HEK293T (cell line): Measurements from ENCODE around the gene PDE4B.

ENCODE experiments used
- CTCF ChIA-PET: fragments of 350-600 bp; formaldehyde crosslinking; extraction: SDS; loops from one replicate; lab custom pipeline; 2021; ENCODE audit warnings: antibody characterized with exemption, inconsistent platforms; lab: Yijun Ruan, JAX
- POLR2A ChIA-PET: fragments of 350-600 bp; formaldehyde crosslinking; extraction: SDS; loops from one replicate; lab custom pipeline; 2020; ENCODE audit warnings: antibody characterized with exemption, inconsistent platforms; lab: Yijun Ruan, JAX
- DNase-seq: peaks from one replicate; pipeline ENCODE4 v3.0.0; 2012; ENCODE audit warnings: mixed read lengths; ENCODE audit errors: extremely low spot score
- ARNT ChIP-seq: fragments of 450-650 bp; IDR thresholded peaks from 2 replicates; pipeline ENCODE4 v1.6.1; 2017; ENCODE audit warnings: mild to moderate bottlenecking
- BHLHE40 ChIP-seq: fragments of 450-650 bp; IDR thresholded peaks from 2 replicates; pipeline ENCODE4 v1.6.1; 2016; ENCODE audit warnings: mild to moderate bottlenecking, moderate library complexity, borderline replicate concordance
- CTBP1 ChIP-seq: fragments of 450-650 bp; IDR thresholded peaks from 2 replicates; pipeline ENCODE4 v1.6.1; 2016; ENCODE audit warnings: borderline replicate concordance
- ELF4 ChIP-seq: fragments of 450-650 bp; IDR thresholded peaks from 2 replicates; pipeline ENCODE4 v1.6.1; 2017; ENCODE audit warnings: antibody characterized with exemption
- FOXA1 ChIP-seq: fragments of 450-650 bp; IDR thresholded peaks from 2 replicates; pipeline ENCODE4 v1.6.1; 2016; ENCODE audit warnings: mild to moderate bottlenecking
- FOXK2 ChIP-seq: fragments of 450-650 bp; IDR thresholded peaks from 2 replicates; pipeline ENCODE4 v1.6.1; 2016; ENCODE audit warnings: mild to moderate bottlenecking
- FOXM1 ChIP-seq: fragments of 450-650 bp; IDR thresholded peaks from 2 replicates; pipeline ENCODE4 v1.6.1; 2017; ENCODE audit warnings: mild to moderate bottlenecking, borderline replicate concordance
- HDGF ChIP-seq: fragments of 450-650 bp; IDR thresholded peaks from 2 replicates; pipeline ENCODE4 v1.6.1; 2017; ENCODE audit warnings: antibody characterized with exemption, borderline replicate concordance
- L3MBTL2 ChIP-seq: fragments of 450-650 bp; conservative IDR thresholded peaks from 2 replicates; pipeline ENCODE4 v1.6.1; 2016; ENCODE audit warnings: mild to moderate bottlenecking
- LEF1 ChIP-seq: fragments of 450-650 bp; IDR thresholded peaks from 2 replicates; pipeline ENCODE4 v1.6.1; 2017; ENCODE audit warnings: mild to moderate bottlenecking, borderline replicate concordance
- NFRKB ChIP-seq: fragments of 450-650 bp; IDR thresholded peaks from 2 replicates; pipeline ENCODE4 v1.6.1; 2016; ENCODE audit warnings: mild to moderate bottlenecking, moderate library complexity
- PKNOX1 ChIP-seq: fragments of 450-650 bp; IDR thresholded peaks from 2 replicates; pipeline ENCODE4 v1.6.1; 2016
- SP1 ChIP-seq: fragments of 450-650 bp; IDR thresholded peaks from 2 replicates; pipeline ENCODE4 v1.6.1; 2017
- SUZ12 ChIP-seq: fragments of 450-650 bp; IDR thresholded peaks from 2 replicates; pipeline ENCODE4 v1.6.1; 2016; ENCODE audit warnings: mild to moderate bottlenecking
- TARDBP ChIP-seq: fragments of 450-650 bp; IDR thresholded peaks from 2 replicates; pipeline ENCODE4 v1.6.1; 2016
- ZNF384 ChIP-seq: fragments of 450-650 bp; IDR thresholded peaks from 2 replicates; pipeline ENCODE4 v1.6.1; 2016

Gene PDE4B

GRCh38 chr1:66211521-66211920 is 418.8 kb downstream of the PDE4B start:
- DNase-seq = no peak
- CTCF ChIA-PET = no interaction called here
- POLR2A ChIA-PET = no interaction called here
- TF ChIP-seq SUZ12 (no peak), PKNOX1 (no peak), FOXK2 (no peak), FOXA1 (no peak), L3MBTL2 (no peak), NFRKB (no peak), CTBP1 (no peak), ELF4 (no peak), SP1 (no peak), HDGF (no peak), BHLHE40 (no peak), ZNF384 (no peak), TARDBP (no peak), LEF1 (no peak), FOXM1 (no peak), ARNT (no peak)

GRCh38 chr1:66213491-66213890 is 420.8 kb downstream of the PDE4B start:
- TF ChIP-seq CTBP1 (no peak), ARNT (no peak), L3MBTL2 (no peak), TARDBP (no peak), FOXM1 (no peak), SP1 (no peak), FOXK2 (no peak), BHLHE40 (no peak), PKNOX1 (no peak), ZNF384 (no peak)
- ChIA-PET CTCF (no interaction called here), POLR2A (no interaction called here)

GRCh38 chr1:66214901-66215300 is 422.2 kb downstream of the PDE4B start:
- POLR2A ChIA-PET = no interaction called here
- CTCF ChIA-PET = no interaction called here
- DNase-seq = no peak
- TF ChIP-seq ELF4 (no peak), ZNF384 (no peak), L3MBTL2 (no peak), SUZ12 (no peak), BHLHE40 (no peak), ARNT (no peak), TARDBP (no peak), CTBP1 (no peak), HDGF (no peak), FOXA1 (no peak), PKNOX1 (no peak), FOXM1 (no peak), SP1 (no peak), NFRKB (no peak), FOXK2 (no peak), LEF1 (no peak)

More at GRCh38 chr1:66213491-66213890, 420.8 kb downstream of the PDE4B start:
- no peak for DNase-seq

GRCh38 chr1:66217021-66217420 is 424.3 kb downstream of the PDE4B start:
- CTCF ChIA-PET = no interaction called here
- TF ChIP-seq FOXM1 (no peak), TARDBP (no peak), SP1 (no peak), FOXA1 (no peak), SUZ12 (no peak), PKNOX1 (no peak), ELF4 (no peak), HDGF (no peak), FOXK2 (no peak), ARNT (no peak), BHLHE40 (no peak), CTBP1 (no peak), NFRKB (no peak), ZNF384 (no peak), L3MBTL2 (no peak), LEF1 (no peak)
- no peak for DNase-seq
- POLR2A ChIA-PET = no interaction called here

- TF ChIP-seq LEF1 (no peak), FOXM1 (no peak), ZNF384 (no peak), ELF4 (no peak), SP1 (no peak), BHLHE40 (no peak), NFRKB (no peak)
- DNase-seq = no peak
- ChIA-PET POLR2A (no interaction called here), CTCF (interaction anchor here (0.8 kb wide), 1 partner anchor 12 kb away, joined by 3 read pairs; no protein-coding TSS in a partner anchor)
These were observed 424.9 kb downstream of the PDE4B start for GRCh38 chr1:66217561-66217960.
